HL-60 (cell line): ENCODE measurements around the gene LPAR5.
A peak's percentile ranks its signal among the peaks of the same experiment; 100 is the strongest.

Source experiments
- DNase-seq, 2 experiments: peaks; one replicate each; pipeline ENCODE4 v3.0.0-alpha.2; 2010 to 2020; ENCODE audit warnings: low read depth in 1 of 2, low spot score in 1 of 2
- H3K27ac ChIP-seq: fragments of 250-450 bp; sonication (Bioruptor Pico); replicated peaks from 2 replicates; pipeline ENCODE4 v1.5.1; 2020; ENCODE audit warnings: mild to moderate bottlenecking, moderate library complexity
- H3K27me3 ChIP-seq: fragments of 250-450 bp; sonication (Bioruptor Pico); 2 replicates; pipeline ENCODE4 v1.5.1; 2021; ENCODE audit warnings: mild to moderate bottlenecking, moderate library complexity; ENCODE audit not compliant: insufficient read depth, poor library complexity, severe bottlenecking
- H3K4me3 ChIP-seq: replicated peaks from 2 replicates; pipeline ENCODE4 v1.5.1; 2011; ENCODE audit warnings: mild to moderate bottlenecking, control low read depth, low read length; ENCODE audit not compliant: insufficient read depth
- GABPA ChIP-seq: IDR thresholded peaks from 2 replicates; pipeline ENCODE4 v1.6.1; 2012; ENCODE audit warnings: low read depth
- POLR2AphosphoS5 ChIP-seq: IDR thresholded peaks from 2 replicates; pipeline ENCODE4 v1.6.1; 2012; ENCODE audit warnings: low read depth
- SPI1 ChIP-seq: IDR thresholded peaks from 2 replicates; pipeline ENCODE4 v1.6.1; 2012; ENCODE audit warnings: low read depth, mild to moderate bottlenecking, borderline replicate concordance
- TF ChIP-seq, protein P1 (sequence below): IDR thresholded peaks from 2 replicates; pipeline ENCODE4 v1.6.1; 2012; ENCODE audit warnings: low read depth; ENCODE audit not compliant: insufficient replicate concordance
- TF ChIP-seq, protein P2 (sequence below): IDR thresholded peaks from one replicate; pipeline ENCODE4 v1.5.1; 2011; ENCODE audit warnings: low read length, control low read depth, inconsistent platforms; ENCODE audit not compliant: insufficient read depth

Gene LPAR5

GRCh38 chr12:6653342-6653741 lies 17.6 kb upstream of the LPAR5 start:
- Histone ChIP-seq H3K4me3 (no peak overlapping the region), H3K27ac (no peak overlapping the region), H3K27me3 (no peaks in the 10 kb centered on the region)
- TF ChIP-seq, protein P1, sequence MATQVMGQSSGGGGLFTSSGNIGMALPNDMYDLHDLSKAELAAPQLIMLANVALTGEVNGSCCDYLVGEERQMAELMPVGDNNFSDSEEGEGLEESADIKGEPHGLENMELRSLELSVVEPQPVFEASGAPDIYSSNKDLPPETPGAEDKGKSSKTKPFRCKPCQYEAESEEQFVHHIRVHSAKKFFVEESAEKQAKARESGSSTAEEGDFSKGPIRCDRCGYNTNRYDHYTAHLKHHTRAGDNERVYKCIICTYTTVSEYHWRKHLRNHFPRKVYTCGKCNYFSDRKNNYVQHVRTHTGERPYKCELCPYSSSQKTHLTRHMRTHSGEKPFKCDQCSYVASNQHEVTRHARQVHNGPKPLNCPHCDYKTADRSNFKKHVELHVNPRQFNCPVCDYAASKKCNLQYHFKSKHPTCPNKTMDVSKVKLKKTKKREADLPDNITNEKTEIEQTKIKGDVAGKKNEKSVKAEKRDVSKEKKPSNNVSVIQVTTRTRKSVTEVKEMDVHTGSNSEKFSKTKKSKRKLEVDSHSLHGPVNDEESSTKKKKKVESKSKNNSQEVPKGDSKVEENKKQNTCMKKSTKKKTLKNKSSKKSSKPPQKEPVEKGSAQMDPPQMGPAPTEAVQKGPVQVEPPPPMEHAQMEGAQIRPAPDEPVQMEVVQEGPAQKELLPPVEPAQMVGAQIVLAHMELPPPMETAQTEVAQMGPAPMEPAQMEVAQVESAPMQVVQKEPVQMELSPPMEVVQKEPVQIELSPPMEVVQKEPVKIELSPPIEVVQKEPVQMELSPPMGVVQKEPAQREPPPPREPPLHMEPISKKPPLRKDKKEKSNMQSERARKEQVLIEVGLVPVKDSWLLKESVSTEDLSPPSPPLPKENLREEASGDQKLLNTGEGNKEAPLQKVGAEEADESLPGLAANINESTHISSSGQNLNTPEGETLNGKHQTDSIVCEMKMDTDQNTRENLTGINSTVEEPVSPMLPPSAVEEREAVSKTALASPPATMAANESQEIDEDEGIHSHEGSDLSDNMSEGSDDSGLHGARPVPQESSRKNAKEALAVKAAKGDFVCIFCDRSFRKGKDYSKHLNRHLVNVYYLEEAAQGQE, result no peak
- TF ChIP-seq, protein P2, sequence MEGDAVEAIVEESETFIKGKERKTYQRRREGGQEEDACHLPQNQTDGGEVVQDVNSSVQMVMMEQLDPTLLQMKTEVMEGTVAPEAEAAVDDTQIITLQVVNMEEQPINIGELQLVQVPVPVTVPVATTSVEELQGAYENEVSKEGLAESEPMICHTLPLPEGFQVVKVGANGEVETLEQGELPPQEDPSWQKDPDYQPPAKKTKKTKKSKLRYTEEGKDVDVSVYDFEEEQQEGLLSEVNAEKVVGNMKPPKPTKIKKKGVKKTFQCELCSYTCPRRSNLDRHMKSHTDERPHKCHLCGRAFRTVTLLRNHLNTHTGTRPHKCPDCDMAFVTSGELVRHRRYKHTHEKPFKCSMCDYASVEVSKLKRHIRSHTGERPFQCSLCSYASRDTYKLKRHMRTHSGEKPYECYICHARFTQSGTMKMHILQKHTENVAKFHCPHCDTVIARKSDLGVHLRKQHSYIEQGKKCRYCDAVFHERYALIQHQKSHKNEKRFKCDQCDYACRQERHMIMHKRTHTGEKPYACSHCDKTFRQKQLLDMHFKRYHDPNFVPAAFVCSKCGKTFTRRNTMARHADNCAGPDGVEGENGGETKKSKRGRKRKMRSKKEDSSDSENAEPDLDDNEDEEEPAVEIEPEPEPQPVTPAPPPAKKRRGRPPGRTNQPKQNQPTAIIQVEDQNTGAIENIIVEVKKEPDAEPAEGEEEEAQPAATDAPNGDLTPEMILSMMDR, result no peak
- no peak for TF ChIP-seq SPI1
- no peak for DNase-seq

DNA sequence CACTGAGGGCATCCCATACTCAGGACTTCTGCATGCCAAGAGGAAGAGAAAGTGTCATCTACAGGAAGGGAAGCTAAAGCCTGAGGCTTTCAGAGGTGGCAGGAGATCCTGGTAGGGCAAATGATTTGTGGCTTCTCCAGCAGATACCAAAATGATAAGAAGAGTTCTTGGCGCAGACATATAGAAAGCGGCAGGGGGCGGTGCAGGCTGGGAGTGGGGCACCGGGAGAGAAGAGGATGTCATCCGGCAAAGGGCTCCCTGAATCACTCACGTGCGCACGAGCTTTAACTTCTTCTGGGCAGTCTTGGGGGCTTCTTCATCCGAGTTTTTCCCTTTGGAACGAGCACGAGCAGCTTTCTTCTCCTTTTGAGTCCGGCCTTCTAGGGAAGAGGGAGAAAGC lies 16.6 kb upstream of the LPAR5 start:
- TF ChIP-seq POLR2AphosphoS5, result no peak
- TF ChIP-seq GABPA, result no peak
- TF ChIP-seq, protein P1, result no peak
- no peak for TF ChIP-seq SPI1
- TF ChIP-seq, protein P2, result no peak
- no peak overlapping the region for H3K27ac ChIP-seq
- no peak for DNase-seq
- H3K4me3 ChIP-seq, result no peak overlapping the region
- no peaks in the 10 kb centered on the region for H3K27me3 ChIP-seq

GRCh38 chr12:6650832-6651231 lies 15.1 kb upstream of the LPAR5 start:
- Histone ChIP-seq H3K4me3 (no peak overlapping the region), H3K27me3 (no peaks in the 10 kb centered on the region), H3K27ac (no peak overlapping the region)
- no peak for TF ChIP-seq POLR2AphosphoS5
- TF ChIP-seq, protein P2, result no peak
- DNase-seq, result no peak

- peak within 1 kb of the TSS; percentile 46 for H3K4me3 ChIP-seq
- no peaks in the 10 kb centered on the region for H3K27me3 ChIP-seq
- TF ChIP-seq SPI1 (peak; percentile 30; the same call in 1 of the 2 replicates), POLR2AphosphoS5 (peak; percentile 81), GABPA (no peak)
- TF ChIP-seq, protein P2, result no peak
- TF ChIP-seq, protein P1, result peak; percentile 43
- peak within 1 kb of the TSS; percentile 74 for H3K27ac ChIP-seq
- DNase-seq, result peak; percentile 80 to 82
Measured at GRCh38 chr12:6647083-6647604, 11.4 kb upstream of the LPAR5 start, which contains the start of gene ACRBP. ACRBP (minus strand) TSS chr12:6647432; CDS start chr12:6647366, 66 bp downstream.
